ENCODE results near the gene NKAIN2. TPM values are rescaled to one million over a fixed set of nuclear protein-coding genes. Genes with fewer than 3 reads are reported as not detected.

NKAIN2 gene
- total RNA-seq, 2 donors from 2014 or later, result 0.29 TPM; not detected in 1

GRCh38 chr6:124682751-124683150, 879.1 kb downstream of the NKAIN2 start:
- no peak overlapping the region for H3K27ac ChIP-seq (ENCODE audit: low read depth, low read length)

GRCh38 chr6:124683507-124683906, 879.8 kb downstream of the NKAIN2 start:
- Histone ChIP-seq H3K4me3 (ENCODE audit: low read length) (no peak overlapping the region), H3K27me3 (ENCODE audit: control insufficient read depth, insufficient read depth, low read length, poor library complexity, severe bottlenecking) (no peaks in the 10 kb centered on the region), H3K9me3 (ENCODE audit: control insufficient read depth, low read length) (peaks cover 8% of the 10 kb centered on the region), H3K9ac (ENCODE audit: extremely low read depth, low read length, poor library complexity, severe bottlenecking) (no peak overlapping the region), H3K27ac (ENCODE audit: low read depth, low read length) (no peak overlapping the region), H3K4me1 (ENCODE audit: control insufficient read depth, insufficient read depth, low read length) (no peaks in the 10 kb centered on the region), H3K36me3 (ENCODE audit: control insufficient read depth, insufficient read depth, low read length) (no peaks in the 10 kb centered on the region)
- peak; percentile 70 for DNase-seq
- no peak overlapping the region for H3K4me3 Mint-ChIP-seq
- H3K4me1 Mint-ChIP-seq, result no peaks in the 10 kb centered on the region
- no peak overlapping the region for H3K27ac Mint-ChIP-seq
- no peaks in the 10 kb centered on the region for H3K27me3 Mint-ChIP-seq (ENCODE audit: insufficient read depth)
- peaks cover 8% of the 10 kb centered on the region for H3K9me3 Mint-ChIP-seq
- 62 to 64% methylated on average over 2 to 4 of the region's 4 CpGs for WGBS, 2 experiments (ENCODE audit: insufficient coverage in 1 of 2, insufficient read length in 1 of 2)
- H3K36me3 Mint-ChIP-seq (ENCODE audit: low read depth), result no peaks in the 10 kb centered on the region
- peak; percentile 44 for TF ChIP-seq CTCF (conservative IDR thresholded peaks at IDR 0.05)

More at GRCh38 chr6:124682751-124683150, 879.1 kb downstream of the NKAIN2 start:
- Histone ChIP-seq H3K9ac (ENCODE audit: extremely low read depth, low read length, poor library complexity, severe bottlenecking) (no peak overlapping the region), H3K4me1 (ENCODE audit: control insufficient read depth, insufficient read depth, low read length) (no peaks in the 10 kb centered on the region), H3K4me3 (ENCODE audit: low read length) (no peak overlapping the region), H3K27me3 (ENCODE audit: control insufficient read depth, insufficient read depth, low read length, poor library complexity, severe bottlenecking) (no peaks in the 10 kb centered on the region), H3K36me3 (ENCODE audit: control insufficient read depth, insufficient read depth, low read length) (no peaks in the 10 kb centered on the region), H3K9me3 (ENCODE audit: control insufficient read depth, low read length) (peaks cover 15% of the 10 kb centered on the region)
- DNase-seq, result no peak
- no peak overlapping the region for H3K27ac Mint-ChIP-seq
- H3K4me3 Mint-ChIP-seq, result no peak overlapping the region
- no peaks in the 10 kb centered on the region for H3K36me3 Mint-ChIP-seq (ENCODE audit: low read depth)
- TF ChIP-seq CTCF (conservative IDR thresholded peaks at IDR 0.05), result no peak
- H3K27me3 Mint-ChIP-seq (ENCODE audit: insufficient read depth), result no peaks in the 10 kb centered on the region
- 89 to 96% methylated on average over 4 to 5 of the region's 6 CpGs for WGBS, 2 experiments (ENCODE audit: insufficient coverage in 1 of 2, insufficient read length in 1 of 2)
- no peaks in the 10 kb centered on the region for H3K4me1 Mint-ChIP-seq
- H3K9me3 Mint-ChIP-seq, result peaks cover 16% of the 10 kb centered on the region

GRCh38 chr6:124684621-124685020, 881.0 kb downstream of the NKAIN2 start:
- Histone ChIP-seq H3K36me3 (ENCODE audit: control insufficient read depth, insufficient read depth, low read length) (no peaks in the 10 kb centered on the region), H3K9me3 (ENCODE audit: control insufficient read depth, low read length) (no peaks in the 10 kb centered on the region), H3K4me3 (ENCODE audit: low read length) (no peak overlapping the region), H3K4me1 (ENCODE audit: control insufficient read depth, insufficient read depth, low read length) (no peaks in the 10 kb centered on the region), H3K27me3 (ENCODE audit: control insufficient read depth, insufficient read depth, low read length, poor library complexity, severe bottlenecking) (no peaks in the 10 kb centered on the region), H3K9ac (ENCODE audit: extremely low read depth, low read length, poor library complexity, severe bottlenecking) (no peak overlapping the region), H3K27ac (ENCODE audit: low read depth, low read length) (no peak overlapping the region)
- Mint-ChIP-seq H3K4me3 (no peak overlapping the region), H3K4me1 (no peaks in the 10 kb centered on the region), H3K36me3 (ENCODE audit: low read depth) (no peaks in the 10 kb centered on the region), H3K27me3 (ENCODE audit: insufficient read depth) (no peaks in the 10 kb centered on the region), H3K9me3 (peaks cover 2% of the 10 kb centered on the region), H3K27ac (no peak overlapping the region)
- DNase-seq, result no peak
- TF ChIP-seq CTCF (conservative IDR thresholded peaks at IDR 0.05), result no peak
- 82 to 83% methylated on average over 1 to 2 of the region's 2 CpGs for WGBS, 2 experiments (ENCODE audit: insufficient coverage in 1 of 2, insufficient read length in 1 of 2)
